CMK (cell line): ENCODE results near the gene CCDC85A.

Experiments
- DNase-seq: peaks from one replicate; pipeline ENCODE4 v3.0.0-alpha.2; 2010; ENCODE audit warnings: low read depth

Gene CCDC85A

GRCh38 chr2:56195563-56195962, 11.8 kb downstream of the CCDC85A start:
- DNase-seq: no peak

GRCh38 chr2:56197816-56198215, 14.0 kb downstream of the CCDC85A start:
- DNase-seq: no peak

- no peak for DNase-seq
Measured at GRCh38 chr2:56198936-56199335, 15.1 kb downstream of the CCDC85A start.

GRCh38 chr2:56199492-56199891, 15.7 kb downstream of the CCDC85A start:
- DNase-seq: no peak

- no peak for DNase-seq
Measured at GRCh38 chr2:56202381-56203121, 18.8 kb downstream of the CCDC85A start.

GRCh38 chr2:56204556-56204955, 20.8 kb downstream of the CCDC85A start:
- DNase-seq: no peak

- no peak for DNase-seq
Measured at GRCh38 chr2:56206250-56206649, 22.5 kb downstream of the CCDC85A start.

- no peak for DNase-seq
Measured at GRCh38 chr2:56207760-56208159, 24.0 kb downstream of the CCDC85A start.

GRCh38 chr2:56208380-56208779, 24.6 kb downstream of the CCDC85A start:
- DNase-seq: no peak

- DNase-seq: no peak
Measured at GRCh38 chr2:56209701-56210100, 25.9 kb downstream of the CCDC85A start.

GRCh38 chr2:56210291-56210690, 26.5 kb downstream of the CCDC85A start:
- DNase-seq: no peak

GRCh38 chr2:56211048-56211447, 27.3 kb downstream of the CCDC85A start:
- DNase-seq: no peak

- no peak for DNase-seq
Measured at GRCh38 chr2:56215911-56216310, 32.1 kb downstream of the CCDC85A start.

GRCh38 chr2:56217106-56217505, 33.3 kb downstream of the CCDC85A start:
- no peak for DNase-seq

GRCh38 chr2:56222481-56222880, 38.7 kb downstream of the CCDC85A start:
- DNase-seq: no peak

GRCh38 chr2:56224316-56224715, 40.5 kb downstream of the CCDC85A start:
- DNase-seq: no peak

- DNase-seq: no peak
Measured at GRCh38 chr2:56227811-56228210, 44.0 kb downstream of the CCDC85A start.

- no peak for DNase-seq
Measured at GRCh38 chr2:56229397-56230060, 45.7 kb downstream of the CCDC85A start.

- DNase-seq: no peak
Measured at GRCh38 chr2:56230156-56230555, 46.4 kb downstream of the CCDC85A start.

GRCh38 chr2:56231361-56231760, 47.6 kb downstream of the CCDC85A start:
- DNase-seq: no peak

GRCh38 chr2:56232912-56233311, 49.1 kb downstream of the CCDC85A start:
- DNase-seq: no peak

GRCh38 chr2:56234241-56234640, 50.5 kb downstream of the CCDC85A start:
- no peak for DNase-seq

- DNase-seq: no peak
Measured at GRCh38 chr2:56239030-56239429, 55.2 kb downstream of the CCDC85A start.

- no peak for DNase-seq
Measured at GRCh38 chr2:56239437-56239836, 55.6 kb downstream of the CCDC85A start.
